Esophagus squamous epithelium (tissue), 4 donors: ENCODE results near the gene GRIK4.

Experiments used
- POLR2A ChIP-seq, 4 donors: fragments of 450-650 bp; IDR thresholded peaks; one replicate each; pipeline ENCODE4 v1.6.1; 2017; ENCODE audit warnings: antibody characterized with exemption in 4 of 4, mild to moderate bottlenecking in 4 of 4, moderate library complexity in 3 of 4
- TF ChIP-seq, protein P1 (sequence below), 6 experiments: fragments of 450-650 bp in 4 of 6; fragments of 200-600 bp in 2 of 6; sonication (generic) in 2 of 6; IDR thresholded peaks; one replicate each; pipeline ENCODE4 v1.5.1; 2016 to 2019; ENCODE audit warnings: antibody characterized with exemption in 6 of 6, mild to moderate bottlenecking in 4 of 6, moderate library complexity in 4 of 6

DNA sequence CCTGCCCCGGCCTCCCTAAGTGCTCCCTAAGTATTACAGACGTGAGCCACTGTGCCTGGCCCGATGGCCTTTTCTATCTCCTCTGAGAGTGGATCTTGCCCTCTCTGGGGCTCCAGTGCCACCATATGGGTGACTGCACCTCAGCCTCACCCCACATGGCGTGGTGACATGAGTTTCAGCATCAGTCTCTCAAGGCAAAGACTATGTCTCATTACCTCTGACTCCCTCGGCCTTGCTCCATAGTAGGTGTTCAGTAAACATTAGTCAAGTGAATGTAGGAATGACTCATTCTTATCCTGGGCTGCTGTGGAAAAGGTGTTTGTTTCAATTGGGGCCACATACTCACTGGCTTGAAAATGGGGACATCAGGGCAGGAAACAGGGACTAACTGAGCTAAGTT lies 168.8 kb downstream of the GRIK4 start:
- TF ChIP-seq, protein P1, sequence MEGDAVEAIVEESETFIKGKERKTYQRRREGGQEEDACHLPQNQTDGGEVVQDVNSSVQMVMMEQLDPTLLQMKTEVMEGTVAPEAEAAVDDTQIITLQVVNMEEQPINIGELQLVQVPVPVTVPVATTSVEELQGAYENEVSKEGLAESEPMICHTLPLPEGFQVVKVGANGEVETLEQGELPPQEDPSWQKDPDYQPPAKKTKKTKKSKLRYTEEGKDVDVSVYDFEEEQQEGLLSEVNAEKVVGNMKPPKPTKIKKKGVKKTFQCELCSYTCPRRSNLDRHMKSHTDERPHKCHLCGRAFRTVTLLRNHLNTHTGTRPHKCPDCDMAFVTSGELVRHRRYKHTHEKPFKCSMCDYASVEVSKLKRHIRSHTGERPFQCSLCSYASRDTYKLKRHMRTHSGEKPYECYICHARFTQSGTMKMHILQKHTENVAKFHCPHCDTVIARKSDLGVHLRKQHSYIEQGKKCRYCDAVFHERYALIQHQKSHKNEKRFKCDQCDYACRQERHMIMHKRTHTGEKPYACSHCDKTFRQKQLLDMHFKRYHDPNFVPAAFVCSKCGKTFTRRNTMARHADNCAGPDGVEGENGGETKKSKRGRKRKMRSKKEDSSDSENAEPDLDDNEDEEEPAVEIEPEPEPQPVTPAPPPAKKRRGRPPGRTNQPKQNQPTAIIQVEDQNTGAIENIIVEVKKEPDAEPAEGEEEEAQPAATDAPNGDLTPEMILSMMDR (IDR thresholded peaks at IDR 0.05) = no peak
- TF ChIP-seq POLR2A (IDR thresholded peaks at IDR 0.05) = no peak
